GM21423 (cell line): Measurements from ENCODE around the gene VPS41.
A peak's percentile ranks its signal among the peaks of the same experiment; 100 is the strongest.
"Not testable (repeated sequence)": the region's sequence is repeated elsewhere in the genome, so short reads cannot be mapped to it uniquely, and the experiment has no call there.

Experiments used
- ATAC-seq: cut with Tn5 transposase; IDR thresholded peaks from one replicate; pipeline ENCODE4 v1.9.1; 2021; ENCODE audit warnings: mild to moderate bottlenecking, moderate library complexity; ENCODE audit not compliant: unreplicated experiment

VPS41 gene

DNA sequence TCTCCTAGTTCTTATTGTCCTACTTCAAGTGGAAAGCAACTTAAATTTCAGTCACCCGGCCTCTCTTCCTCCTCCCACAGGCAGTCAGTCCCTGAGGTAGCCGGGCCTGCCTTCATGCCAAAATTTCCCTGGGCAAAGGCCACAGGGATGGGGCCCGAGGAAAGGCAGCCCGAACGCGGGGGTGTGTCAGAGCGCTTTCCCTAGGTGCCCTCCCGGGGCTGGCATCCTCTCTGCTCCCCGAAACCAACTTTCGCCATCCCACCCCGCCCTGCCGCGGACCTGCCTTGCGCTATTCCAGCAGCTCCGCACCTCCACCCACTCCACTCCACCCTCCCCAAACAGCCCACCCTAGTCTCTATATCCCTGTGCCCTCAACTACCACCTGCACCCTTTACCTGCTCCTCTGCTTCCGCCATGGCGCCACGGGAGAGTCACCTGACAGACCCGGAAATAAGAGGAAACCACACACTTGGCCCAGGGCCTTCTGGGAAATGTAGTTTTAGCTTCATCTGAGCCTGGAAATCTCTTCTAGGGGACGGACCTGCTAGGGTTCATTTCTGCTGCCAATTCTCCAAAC lies at the start of gene VPS41:
TSS of gene VPS41 (minus strand) at position 433 of the 577 bp plus-strand sequence. CDS start at position 416, 17 bp downstream.
- ATAC-seq: peak; percentile 98

DNA sequence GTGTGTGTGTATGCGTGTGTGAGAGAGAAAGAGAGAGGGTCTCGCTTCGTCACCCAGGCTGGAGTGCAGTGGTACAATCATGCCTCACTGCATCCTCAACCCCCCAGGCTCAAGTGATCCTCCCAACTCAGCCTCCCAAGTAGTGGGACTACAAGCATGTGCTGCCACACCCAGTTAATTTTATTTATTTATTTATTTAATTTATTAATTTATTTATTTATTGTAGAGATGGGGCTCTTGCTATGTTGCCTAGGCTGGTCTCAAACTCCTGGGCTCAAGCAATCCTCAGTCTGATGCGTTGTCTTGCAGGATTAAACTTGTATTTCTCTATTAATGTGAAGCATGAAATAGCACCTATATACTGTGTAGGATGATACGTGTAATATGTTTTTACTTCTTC lies 46.9 kb upstream of the VPS41 start:
- ATAC-seq: no peak

DNA sequence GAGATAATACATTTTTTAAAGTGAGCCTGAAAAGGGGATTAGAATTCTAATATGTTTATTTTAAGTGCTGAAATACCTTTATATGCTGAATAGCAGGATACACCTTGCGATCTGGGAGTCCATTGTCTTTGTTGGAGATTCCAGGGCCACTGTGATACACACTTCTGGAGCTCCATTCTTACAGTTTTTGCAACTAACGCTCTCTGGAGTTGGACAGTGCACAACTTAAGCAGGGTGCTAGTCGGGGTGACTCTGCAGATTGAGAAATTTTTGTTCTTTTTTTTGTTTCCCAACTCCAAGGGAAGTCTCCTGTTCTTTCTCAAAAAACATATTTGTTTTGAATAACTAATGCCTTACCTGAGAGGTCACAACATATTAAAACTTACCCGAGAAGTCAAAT lies 45.0 kb upstream of the VPS41 start:
- no peak for ATAC-seq

DNA sequence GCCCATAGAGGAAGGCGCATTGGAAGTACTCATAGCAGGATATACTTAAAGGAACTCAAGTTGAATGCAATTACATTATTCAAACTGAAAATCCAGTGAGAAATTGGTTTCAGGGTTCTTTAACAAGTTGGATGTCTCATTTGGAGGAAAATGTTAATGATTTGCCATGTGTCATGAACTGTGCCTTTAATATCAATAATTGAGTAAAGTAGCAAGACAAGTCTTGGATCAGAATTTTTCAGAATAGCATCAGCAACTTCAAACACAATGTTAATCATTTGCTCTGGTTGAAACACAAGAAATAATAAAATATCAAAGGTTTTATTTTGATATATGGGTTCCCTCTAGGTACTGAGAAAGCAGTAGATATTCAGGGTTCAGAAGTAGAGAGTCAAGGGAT lies 44.2 kb upstream of the VPS41 start:
- no peak for ATAC-seq

DNA sequence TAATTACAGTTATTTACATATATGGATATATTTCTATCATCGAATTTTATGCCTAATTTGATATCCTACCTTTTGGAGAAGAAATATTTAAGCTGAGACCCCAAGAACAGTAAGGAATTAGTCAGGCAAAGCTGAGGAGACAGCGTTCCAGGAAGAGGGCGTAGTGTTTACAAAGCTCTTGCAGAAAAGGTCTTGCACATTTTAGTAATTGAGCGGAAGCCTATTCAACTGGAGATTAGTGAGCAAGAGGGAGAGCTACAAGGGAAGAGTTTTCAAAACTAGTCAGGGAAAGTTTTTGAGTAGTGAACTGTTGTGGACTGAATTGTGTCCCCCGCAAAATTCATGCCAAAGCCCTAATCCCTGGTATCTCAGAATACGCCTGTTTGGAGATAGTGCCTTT lies 42.2 kb upstream of the VPS41 start:
- ATAC-seq: no peak

DNA sequence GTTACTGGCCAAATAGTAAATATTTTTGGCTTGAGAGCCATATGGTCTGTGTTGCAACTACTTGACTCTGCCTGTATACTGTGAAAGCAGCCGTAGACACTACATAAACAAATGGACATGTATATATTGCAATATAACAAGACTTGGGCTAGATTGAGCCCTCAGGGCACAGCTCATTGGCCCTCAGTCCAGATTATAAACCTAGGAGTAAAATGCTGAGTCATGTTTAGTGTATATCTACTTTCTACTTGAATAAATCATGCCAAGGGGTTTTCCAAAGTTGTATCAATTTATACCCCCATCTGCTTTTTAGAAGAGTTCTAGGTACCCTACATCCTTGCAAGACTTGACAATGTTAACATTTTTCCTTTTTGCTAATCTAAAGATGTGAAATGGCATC lies 41.3 kb upstream of the VPS41 start:
- no peak for ATAC-seq

DNA sequence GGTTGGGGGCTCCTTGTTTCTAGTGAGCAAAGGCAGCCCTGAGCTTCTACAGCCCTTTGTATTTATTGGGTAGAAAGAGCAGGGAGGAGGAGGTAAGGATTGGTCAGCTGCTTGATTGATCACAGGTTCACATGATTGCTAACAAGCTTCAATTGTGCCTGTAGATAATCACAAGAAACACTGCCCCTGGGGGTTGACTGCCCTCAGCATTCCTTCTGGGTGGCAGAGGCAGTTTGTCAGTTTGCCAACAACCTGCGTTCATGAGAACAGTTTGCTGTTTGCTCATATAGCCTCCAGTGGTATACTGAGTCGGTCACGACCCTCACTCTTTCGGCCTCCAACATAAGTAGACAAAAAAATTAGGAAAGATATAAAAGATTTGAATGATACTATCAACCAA lies 38.5 kb upstream of the VPS41 start:
- ATAC-seq: not testable (repeated sequence)

DNA sequence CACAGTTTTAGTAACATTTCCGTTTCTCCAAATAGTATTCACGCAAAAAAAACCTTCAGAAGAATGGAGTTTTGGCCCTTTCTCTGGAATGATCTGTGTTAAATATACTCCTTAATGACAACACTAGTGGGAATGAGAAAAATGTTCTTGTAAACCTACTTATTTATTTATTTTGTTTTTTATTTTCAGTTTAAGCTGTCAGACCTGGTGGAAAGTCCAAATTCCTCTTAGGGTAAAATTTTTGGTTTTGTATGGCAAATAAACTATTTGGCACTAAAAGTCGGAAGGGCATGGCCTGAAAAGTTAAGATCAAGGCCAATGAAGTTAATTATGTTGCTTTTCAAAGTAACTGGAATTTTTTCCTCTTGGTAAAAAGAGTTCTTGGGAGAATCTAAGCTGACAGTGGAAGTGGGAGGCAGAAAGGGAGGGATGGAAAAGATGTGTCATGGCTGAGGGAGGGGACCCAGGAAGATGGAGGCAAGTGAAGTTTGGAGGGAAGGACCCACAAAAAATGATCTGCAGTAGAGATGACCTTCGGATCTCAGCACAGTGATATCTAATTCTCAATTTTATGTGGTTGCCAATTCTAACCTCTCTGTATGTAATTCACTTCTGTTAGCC lies 33.5 kb upstream of the VPS41 start:
- no peak for ATAC-seq

DNA sequence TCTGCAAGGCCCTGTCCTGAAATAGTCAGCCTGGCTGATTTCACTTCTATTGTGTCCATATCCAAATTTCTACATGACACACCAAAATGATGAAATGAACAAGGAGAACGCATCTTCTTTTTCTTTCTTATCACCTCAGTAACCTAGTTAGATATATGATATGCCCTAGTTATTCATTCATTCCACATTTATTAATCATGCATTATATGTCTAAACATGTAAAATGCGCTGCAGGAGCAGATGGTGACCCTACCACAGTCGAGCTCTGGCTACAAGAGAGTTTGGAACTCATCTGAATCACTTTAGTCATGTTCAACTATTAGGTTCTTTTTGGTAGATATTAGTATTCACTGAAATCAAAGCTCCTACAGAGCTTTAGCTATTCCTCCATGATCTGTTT lies 31.8 kb upstream of the VPS41 start:
- ATAC-seq: no peak

DNA sequence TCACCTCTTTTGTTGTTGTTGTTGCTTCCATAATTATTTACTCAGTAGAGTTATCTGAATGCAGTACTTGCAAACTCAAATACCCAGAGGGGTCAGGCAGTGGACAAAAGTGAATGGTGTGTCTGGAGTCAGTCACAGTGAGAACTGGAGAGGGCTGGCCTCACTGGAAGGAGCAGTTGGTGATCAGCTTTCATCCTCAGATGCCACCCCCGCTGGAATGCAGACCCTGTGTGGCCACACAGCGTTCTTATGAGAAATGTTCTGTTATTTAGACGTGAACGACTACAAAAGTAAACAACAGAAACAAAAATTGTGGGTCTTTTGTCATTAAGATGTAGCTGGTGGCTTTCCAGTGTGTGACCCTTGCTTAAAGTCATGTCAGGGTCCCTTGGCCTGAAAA lies 29.6 kb upstream of the VPS41 start:
- ATAC-seq: no peak

DNA sequence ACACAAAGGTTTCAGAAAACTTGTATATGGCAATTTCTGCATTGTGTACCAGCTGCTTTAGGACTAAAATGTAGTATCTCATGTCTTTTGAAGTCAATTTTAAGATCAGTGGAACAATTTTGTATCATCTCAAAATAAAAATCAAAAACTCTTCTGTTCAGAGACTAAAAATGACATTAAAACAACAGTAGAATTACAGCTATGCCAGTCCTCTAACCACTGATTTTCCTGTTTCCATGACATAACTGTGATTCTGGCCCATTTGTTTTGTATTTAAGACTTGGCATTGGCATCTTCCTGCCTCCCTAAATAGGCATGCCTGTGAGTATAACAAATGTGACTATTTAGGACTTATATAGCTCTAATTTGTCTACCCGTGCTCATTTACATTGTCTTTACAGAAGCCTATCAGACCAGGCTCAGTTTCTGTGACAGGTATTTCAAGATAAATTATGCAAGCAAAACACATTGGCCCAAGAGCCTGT lies 29.1 kb upstream of the VPS41 start:
- ATAC-seq: no peak

DNA sequence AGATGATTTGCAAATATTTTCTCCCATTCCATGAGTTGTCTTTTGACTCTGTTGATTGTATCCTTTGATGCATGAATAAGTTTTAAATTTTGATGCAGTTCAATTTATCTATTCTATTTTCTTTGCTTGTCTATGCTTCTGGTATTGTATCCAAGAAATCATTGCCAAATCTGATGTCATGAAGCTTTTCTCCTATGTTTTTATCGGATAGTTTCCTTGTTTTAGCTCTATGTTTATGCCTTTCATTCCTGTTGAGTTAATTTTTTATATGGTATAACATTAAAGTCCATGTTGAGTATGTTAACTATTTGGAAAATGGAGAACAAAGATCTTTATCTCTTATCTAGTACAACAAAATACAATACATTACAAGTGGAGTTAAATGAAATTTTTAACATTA lies 27.6 kb upstream of the VPS41 start:
- no peak for ATAC-seq

DNA sequence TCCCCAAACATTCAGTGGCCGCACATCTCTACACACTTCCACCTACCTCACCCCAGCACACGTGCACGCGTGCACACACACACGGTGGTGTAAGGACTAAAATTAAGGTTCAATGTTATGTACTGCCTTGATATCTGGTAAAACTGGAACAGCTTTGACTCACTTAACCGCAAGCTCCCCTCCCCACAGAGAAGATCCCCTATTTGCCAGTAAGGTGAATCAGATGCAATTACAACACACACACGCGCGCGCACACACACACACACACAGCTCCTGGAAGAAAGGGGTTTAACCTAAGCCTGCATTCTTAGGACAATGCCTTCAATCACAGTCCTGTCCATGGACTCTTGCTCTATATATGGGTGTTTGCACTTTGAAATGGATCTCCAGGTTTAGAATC lies 25.5 kb upstream of the VPS41 start:
- no peak for ATAC-seq

DNA sequence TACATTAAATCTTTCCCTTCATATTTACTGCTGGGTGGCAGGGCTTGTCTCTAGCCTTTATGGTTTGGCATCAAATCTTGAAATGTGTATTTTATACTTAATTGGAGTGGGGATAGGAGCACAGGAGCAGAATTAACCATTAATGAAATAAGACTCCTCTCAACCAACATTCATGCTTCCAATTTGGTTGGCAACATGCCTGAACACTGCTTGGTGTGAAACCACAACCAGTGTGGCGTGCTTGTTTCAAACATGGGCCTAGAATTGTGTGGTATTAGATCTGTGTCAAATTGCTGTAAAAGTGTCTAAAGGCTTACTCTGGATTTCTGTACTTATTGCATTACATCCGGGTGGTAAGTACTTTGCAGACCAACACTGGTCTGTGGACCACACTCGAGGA lies 25.1 kb upstream of the VPS41 start:
- ATAC-seq: no peak

DNA sequence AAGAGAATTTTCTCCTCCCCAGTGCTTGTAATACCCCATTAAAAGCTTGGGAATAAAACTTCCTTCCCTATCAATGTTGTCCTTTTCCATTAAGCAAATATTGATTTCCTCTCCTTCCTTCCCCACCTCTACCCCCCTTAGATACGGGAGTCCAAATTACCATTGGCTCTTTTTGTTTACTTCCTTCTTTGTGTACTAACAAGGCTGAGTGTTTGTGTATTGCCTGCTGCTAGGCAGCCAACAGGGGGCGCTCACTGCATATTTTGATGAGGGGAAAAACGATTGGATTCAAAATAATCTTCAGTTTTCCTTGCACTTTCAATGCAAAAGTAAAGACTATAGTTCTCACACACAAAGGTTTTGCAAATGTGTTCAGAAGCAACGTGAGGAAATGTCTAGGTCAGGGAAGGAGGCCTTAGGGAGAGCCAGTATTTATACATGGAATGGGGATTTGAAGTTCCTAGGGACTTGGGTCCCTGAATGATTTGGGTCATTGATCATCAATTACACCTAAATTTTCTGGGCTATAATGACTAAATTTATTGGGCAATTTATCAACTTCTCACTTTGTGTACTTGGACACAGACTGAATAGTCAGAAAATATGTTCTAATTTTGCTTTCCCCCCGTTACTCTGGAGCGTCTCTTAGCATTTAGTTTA lies 23.6 kb upstream of the VPS41 start:
- peak; percentile 81 for ATAC-seq

DNA sequence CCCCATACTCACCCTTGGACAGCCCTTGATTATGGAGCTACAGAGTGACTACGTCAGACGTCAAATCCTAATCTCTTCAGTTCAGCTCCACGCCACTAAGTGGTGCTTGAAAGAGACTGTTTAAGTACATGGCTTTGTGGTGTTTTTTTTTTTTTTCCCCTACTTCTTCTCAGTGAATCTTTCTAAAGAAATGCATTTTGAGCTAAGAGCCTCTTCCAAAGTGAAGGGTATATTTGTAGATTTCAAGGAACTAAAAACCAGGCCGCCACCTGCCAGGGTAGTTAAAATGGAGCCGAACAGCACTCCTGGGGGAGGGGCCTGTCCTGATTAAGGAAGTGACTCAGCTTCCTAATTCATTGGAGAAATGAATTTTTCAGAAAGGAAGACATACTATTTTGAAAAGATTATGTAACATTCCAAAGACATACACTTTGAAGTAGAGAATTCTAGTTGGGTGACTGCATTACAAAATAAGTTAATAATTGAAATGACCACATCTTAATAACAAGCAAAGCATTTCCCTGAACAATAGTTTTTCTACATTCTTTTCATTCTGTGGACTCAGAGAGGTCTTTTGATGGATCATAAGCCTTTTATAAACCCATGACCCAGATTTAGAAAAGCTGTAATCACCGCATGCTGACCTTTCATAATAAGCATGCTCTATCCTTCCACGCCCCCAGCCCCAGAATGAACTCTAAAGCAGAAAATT lies 20.6 kb upstream of the VPS41 start:
- no peak for ATAC-seq

DNA sequence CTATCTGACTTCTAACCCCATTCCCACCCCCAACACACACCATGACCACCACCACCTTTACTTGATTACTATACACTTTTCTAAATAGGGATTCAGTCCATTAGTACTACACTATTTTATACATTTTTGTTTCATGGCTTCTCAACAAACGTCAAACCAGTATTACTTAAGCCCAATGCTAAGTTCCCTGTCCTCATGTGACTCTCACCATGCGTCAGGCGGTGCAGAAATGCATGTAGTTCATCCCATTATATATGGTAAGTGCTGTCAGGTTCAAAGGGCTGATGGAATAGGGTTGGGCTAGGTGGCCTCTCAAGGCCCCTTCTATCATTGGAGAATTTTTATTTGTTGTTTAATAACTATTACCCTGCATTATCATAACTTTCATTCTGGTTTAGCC lies 19.5 kb upstream of the VPS41 start:
- ATAC-seq: no peak

DNA sequence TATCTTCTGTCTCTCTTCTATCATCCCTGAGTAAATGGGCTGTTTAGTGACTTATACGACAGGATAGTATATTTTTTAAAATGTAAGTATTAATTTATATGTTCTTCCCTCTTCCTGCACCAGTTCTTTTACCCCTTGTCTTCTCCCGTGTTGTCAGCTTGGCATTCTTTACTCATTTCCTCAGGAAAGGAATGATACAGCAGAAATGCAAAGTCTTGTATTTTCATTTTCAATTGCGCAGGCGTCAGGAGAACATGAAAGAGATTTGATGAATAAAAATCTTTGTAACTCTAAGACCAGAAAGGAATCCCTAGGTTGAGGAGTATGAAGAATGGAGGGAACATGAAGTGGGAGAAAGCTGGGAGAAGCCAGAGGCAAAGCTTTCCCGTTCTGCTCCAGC lies 18.8 kb upstream of the VPS41 start:
- ATAC-seq: no peak

DNA sequence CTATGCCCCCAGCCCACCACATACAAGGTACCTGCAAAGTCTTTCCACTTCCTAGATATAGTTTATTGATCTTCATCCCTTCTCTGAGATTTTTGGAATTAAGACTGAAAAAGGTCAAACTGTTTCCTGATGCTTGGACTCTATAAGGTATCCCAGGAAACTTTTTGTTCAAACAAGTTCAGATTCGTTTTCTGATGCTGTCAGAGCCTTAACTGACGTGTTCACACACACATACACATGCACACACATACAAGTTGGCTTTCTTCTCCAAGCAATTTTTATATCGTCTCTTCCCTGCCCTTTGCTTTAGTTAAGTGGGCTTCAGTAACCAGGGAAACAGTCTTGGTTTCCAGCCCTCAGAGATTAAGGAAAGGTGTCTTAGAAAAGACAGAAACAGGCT lies 11.7 kb upstream of the VPS41 start:
- ATAC-seq: no peak

DNA sequence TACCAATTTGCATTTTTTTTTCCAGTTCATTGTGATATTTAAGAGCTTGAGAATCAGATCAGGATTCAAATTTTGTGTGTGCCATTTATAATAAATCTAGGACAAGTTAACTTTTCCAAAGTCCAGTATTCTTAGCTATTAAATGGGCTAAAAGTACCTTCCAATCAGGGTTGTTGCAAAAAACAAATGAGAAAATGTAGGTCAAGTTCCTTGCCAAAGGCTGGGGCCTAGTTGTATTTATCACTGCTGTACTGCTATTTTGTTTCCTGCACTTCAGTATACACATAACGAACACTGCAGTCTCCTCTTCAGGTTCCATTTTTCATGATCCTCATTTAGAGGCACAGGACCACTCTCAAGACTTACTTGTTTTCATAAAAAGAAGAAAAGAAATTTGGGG lies 7.4 kb upstream of the VPS41 start:
- ATAC-seq: no peak

DNA sequence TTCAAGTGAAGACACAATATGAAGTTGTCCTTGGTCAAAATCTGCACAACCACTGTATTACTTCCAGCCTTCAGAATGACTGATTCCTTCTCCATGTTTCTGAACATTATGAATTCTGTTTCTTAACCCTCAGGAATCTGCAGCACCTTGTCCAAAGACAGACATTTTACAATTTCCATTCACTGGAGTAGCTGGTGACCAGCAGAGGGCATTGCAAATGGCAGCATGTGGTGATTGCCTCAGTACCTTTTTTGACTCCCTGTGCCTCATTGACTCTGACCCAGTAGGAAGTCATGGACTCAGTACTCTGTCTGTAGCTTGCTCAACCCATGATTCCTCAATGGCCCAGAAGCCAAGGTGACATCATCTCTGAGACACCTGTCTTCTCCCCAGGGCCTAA lies 879 bp upstream of the VPS41 start:
- no peak for ATAC-seq

DNA sequence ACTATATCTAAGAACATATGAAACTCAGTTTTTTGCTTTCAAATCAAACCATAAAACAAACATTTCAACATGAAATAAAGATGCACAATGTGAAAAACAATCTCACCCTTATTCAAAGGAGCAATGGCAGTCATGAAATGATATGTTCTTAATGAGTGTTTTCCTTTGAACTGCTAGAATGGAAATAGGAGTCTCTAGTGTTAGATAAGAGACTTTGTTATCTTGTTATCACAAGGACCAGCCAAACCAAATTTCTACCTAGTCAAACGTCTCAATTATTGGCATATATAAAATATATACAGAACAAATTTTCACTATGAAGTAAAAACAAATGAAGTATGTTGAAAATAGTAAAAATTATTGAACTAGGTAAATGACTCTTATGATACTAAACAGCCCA lies 1.2 kb downstream of the VPS41 start:
- no peak for ATAC-seq
